Astrocyte of the spinal cord (primary cell): ENCODE data around the gene DZIP1L.

Experiments
- DNase-seq: peaks from one replicate; pipeline ENCODE4 v3.0.0; 2011; ENCODE audit warnings: low read depth, low spot score
- H3K4me3 ChIP-seq: 2 replicates; pipeline ENCODE4 v1.5.1; 2011; ENCODE audit warnings: low read depth, mild to moderate bottlenecking, low read length, moderate library complexity
- in situ Hi-C: cut with HindIII; loops from 2 replicates; pipeline ENCODE4 v1.10.0; 2017; ENCODE audit warnings: low sequenced_read_pairs
- TF ChIP-seq, protein P1 (sequence below): IDR thresholded peaks from 2 replicates; pipeline ENCODE4 v1.5.1; 2012; ENCODE audit warnings: low read depth, mild to moderate bottlenecking, low read length, inconsistent platforms

The DZIP1L gene

DNA sequence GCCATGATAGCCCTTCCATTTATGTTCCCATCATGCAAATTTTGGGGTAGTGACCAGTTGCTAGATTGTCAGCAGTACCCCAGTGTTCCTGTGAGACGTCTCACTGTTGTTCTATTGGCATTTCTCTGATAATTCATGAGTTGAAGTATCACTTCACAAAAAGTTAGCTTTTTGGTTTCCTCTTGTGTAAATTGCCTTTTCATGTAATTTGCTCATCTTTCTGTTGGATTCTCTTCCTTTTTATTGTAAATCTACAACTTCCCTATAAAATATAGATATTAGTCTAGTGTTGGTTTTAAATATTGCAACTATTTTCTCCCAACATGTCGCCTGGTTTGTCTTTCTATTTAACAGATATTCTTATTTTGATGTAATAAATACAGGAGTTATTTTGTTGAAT lies 24.3 kb upstream of the DZIP1L start:
- H3K4me3 ChIP-seq: no peak overlapping the region
- DNase-seq: no peak
- TF ChIP-seq, protein P1, sequence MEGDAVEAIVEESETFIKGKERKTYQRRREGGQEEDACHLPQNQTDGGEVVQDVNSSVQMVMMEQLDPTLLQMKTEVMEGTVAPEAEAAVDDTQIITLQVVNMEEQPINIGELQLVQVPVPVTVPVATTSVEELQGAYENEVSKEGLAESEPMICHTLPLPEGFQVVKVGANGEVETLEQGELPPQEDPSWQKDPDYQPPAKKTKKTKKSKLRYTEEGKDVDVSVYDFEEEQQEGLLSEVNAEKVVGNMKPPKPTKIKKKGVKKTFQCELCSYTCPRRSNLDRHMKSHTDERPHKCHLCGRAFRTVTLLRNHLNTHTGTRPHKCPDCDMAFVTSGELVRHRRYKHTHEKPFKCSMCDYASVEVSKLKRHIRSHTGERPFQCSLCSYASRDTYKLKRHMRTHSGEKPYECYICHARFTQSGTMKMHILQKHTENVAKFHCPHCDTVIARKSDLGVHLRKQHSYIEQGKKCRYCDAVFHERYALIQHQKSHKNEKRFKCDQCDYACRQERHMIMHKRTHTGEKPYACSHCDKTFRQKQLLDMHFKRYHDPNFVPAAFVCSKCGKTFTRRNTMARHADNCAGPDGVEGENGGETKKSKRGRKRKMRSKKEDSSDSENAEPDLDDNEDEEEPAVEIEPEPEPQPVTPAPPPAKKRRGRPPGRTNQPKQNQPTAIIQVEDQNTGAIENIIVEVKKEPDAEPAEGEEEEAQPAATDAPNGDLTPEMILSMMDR: no peak
- in situ Hi-C loops: no loop called here

DNA sequence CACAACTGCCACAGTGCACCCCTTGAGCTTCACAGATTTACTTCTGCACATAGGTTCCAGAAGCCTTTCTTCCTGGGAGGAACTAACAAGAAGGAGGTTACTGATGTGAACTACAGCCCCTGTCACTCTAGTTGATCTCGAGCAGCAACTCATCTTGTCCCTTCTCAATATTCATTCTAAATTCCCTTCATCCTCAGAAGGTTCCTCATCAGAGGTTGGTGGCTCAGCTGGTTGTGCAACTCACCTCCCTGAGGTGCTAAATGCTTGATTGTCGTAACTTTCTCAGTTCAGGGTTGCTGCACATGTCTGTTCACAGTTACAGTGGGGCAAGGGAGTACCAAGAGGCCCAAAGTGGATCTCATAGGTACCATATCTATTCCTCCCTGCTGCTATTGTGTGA lies 22.5 kb upstream of the DZIP1L start:
- H3K4me3 ChIP-seq: no peak overlapping the region
- no peak for DNase-seq
- in situ Hi-C loops: no loop called here
- TF ChIP-seq, protein P1: no peak

DNA sequence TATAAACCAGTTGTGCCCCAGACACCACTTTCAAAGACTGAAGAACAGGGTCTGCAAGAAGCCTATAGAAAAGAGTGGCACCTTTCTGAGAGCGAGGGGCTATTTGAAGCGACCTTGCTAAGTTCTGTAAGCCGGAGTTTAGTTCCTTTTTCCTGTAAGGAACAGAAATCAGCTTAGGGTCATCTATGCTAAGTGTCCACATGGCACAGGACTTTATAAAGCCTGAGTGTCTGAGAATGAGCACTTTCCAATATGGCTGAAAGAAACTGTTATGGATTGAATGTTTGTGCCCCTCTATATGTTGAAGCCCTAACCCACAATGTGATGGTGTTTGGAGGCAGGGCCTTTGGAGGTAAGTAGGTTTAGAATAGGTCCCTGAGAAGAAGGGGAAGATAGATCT lies 20.8 kb upstream of the DZIP1L start:
- in situ Hi-C loops: no loop called here
- no peak for DNase-seq
- TF ChIP-seq, protein P1: no peak
- no peak overlapping the region for H3K4me3 ChIP-seq

DNA sequence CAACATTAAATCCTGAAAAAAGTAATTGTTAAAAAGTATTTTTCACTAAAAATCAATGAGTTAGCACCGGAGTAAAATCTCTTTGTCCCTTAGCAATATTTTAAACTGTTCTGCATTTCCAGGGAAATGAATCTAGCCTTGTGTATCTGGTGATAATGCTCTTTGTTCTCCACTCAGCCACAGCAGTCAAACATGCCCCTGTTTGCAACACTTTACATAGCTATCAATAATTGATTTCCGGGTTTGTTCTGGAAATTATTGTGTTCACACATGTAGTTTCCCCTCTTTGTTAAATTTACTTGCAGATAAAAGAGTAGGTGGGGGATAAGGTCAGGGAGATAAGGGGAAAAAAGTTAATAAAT lies 20.4 kb upstream of the DZIP1L start:
- H3K4me3 ChIP-seq: no peak overlapping the region
- TF ChIP-seq, protein P1: no peak
- in situ Hi-C loops: no loop called here
- DNase-seq: no peak

DNA sequence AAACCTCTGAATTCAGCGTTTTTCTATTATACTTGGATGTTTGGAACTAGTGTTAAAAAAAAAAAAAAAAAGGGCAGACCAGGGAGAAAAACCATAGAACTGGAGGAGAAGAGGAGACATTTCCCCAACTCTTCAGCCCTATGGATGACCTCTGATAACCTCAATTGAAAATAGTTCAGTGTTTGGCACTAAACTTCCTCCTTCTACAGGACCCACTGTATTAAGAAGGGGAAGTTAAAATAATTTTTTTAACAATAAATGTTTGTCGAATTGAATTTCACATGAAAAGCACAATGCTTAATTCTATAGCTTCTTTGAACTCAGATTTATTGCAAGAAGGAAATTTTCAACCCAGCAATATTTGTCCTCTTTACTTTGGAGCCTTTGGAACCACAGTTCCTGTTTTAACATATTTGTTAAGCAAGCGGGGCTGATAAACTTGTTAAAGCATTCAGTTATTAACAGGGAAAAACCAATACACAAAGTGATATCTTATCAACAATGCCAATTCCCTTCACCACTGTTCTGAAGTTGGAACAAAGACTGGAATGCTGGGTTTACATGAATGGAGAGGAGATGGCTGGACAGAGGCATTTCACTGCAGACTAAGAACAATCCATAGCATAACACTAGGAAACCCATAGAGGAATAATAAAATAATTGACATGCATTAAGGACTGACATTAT lies 19.9 kb upstream of the DZIP1L start:
- DNase-seq: no peak
- TF ChIP-seq, protein P1: no peak
- in situ Hi-C loops: no loop called here
- no peak overlapping the region for H3K4me3 ChIP-seq

DNA sequence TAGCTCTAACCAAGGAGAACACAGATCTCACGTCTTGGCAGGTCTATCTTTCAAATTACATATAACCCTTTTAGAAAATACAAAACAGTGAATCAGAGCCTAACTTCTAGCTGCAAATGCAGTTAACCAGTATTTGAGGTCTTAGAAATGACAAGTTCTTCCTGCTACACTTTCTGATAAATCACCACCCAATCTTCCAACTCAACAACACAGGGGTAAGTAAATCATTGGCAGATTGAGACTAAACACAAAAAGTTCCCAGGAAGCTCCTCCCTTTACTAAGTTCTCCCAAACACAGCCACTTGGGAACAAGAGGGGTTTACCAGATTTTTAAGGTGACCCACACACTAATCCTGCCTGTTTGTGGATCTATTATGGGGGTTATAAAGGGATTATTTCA lies 16.8 kb upstream of the DZIP1L start, which contains the start of gene A4GNT:
Gene A4GNT (minus strand): TSS at position 152 of the 400 bp plus-strand sequence. CDS start 1,134 bp downstream, outside the sequence.
- no peak within 1 kb of the TSS for H3K4me3 ChIP-seq
- TF ChIP-seq, protein P1: no peak
- in situ Hi-C loops: no loop called here
- no peak for DNase-seq
